A549 (cell line): ENCODE results near the gene FSD2.
"Not testable (repeated sequence)": the region's sequence is repeated elsewhere in the genome, so short reads cannot be mapped to it uniquely, and the experiment has no call there.

Source experiments
- EP300 ChIP-seq, 2 experiments: fragments of >200 bp; sonication (Bioruptor Twin); formaldehyde crosslinking; IDR thresholded peaks; 2 replicates in 1 of 2; 3 replicates in 1 of 2; pipeline ENCODE4 v1.6.1; 2016 to 2017
- MAFK ChIP-seq: fragments of 450-650 bp; IDR thresholded peaks from 2 replicates; pipeline ENCODE4 v1.6.1; 2014; ENCODE audit not compliant: partially characterized antibody
- MYC ChIP-seq: IDR thresholded peaks from 2 replicates; pipeline ENCODE4 v1.6.1; 2012; ENCODE audit warnings: mild to moderate bottlenecking, inconsistent platforms, low read length, improper control_type of control experiment, borderline replicate concordance
- POLR2A ChIP-seq: IDR thresholded peaks from 2 replicates; pipeline ENCODE4 v1.6.1; 2012; ENCODE audit warnings: mild to moderate bottlenecking, low read length
- RFX5 ChIP-seq: fragments of 450-650 bp; IDR thresholded peaks from 2 replicates; pipeline ENCODE4 v1.7.1; 2014; ENCODE audit warnings: antibody characterized with exemption, mild to moderate bottlenecking, moderate library complexity
- SMC3 ChIP-seq: fragments of >200 bp; sonication (Bioruptor Twin); formaldehyde crosslinking; IDR thresholded peaks from 3 replicates; pipeline ENCODE4 v1.6.1; 2018; ENCODE audit warnings: inconsistent platforms
- ZSCAN20 ChIP-seq: fragments of 250-450 bp; sonication (Bioruptor Pico); IDR thresholded peaks from 2 replicates; pipeline ENCODE4 v1.8.0; 2022; ENCODE audit warnings: mild to moderate bottlenecking, moderate library complexity
- TF ChIP-seq, protein P1 (sequence below): IDR thresholded peaks from 2 replicates; pipeline ENCODE4 v1.6.1; 2012
- TF ChIP-seq, protein P2 (sequence below): fragments of >200 bp; sonication (Bioruptor Twin); formaldehyde crosslinking; IDR thresholded peaks from 3 replicates; pipeline ENCODE4 v1.5.1; 2016

DNA sequence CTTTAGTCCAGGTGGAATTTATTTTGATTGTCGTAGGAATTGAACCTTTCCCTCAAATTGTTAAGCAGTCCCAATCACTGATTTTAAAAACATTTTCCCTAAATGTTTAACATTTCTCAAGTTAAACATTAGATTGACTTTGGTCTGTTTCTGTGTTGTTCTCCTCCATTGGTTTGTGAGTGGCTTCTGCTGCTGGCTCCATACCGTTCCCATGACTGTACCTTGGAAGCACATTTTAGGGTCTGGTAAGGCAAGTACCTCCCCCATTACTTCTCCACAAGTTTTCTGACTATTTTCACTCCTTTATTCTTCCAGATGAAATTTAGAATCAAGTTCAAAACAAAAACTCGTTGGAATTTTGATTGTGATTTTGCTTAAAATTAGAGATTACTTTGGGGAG, 15.5 kb upstream of the FSD2 start:
- not testable (repeated sequence) for TF ChIP-seq POLR2A; ZSCAN20 (CRISPR knock-in tag); SMC3; EP300 (IDR thresholded peaks at IDR 0.05); RFX5; MYC; MAFK
- TF ChIP-seq, protein P1, sequence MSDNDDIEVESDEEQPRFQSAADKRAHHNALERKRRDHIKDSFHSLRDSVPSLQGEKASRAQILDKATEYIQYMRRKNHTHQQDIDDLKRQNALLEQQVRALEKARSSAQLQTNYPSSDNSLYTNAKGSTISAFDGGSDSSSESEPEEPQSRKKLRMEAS, result not testable (repeated sequence)
- TF ChIP-seq, protein P2, sequence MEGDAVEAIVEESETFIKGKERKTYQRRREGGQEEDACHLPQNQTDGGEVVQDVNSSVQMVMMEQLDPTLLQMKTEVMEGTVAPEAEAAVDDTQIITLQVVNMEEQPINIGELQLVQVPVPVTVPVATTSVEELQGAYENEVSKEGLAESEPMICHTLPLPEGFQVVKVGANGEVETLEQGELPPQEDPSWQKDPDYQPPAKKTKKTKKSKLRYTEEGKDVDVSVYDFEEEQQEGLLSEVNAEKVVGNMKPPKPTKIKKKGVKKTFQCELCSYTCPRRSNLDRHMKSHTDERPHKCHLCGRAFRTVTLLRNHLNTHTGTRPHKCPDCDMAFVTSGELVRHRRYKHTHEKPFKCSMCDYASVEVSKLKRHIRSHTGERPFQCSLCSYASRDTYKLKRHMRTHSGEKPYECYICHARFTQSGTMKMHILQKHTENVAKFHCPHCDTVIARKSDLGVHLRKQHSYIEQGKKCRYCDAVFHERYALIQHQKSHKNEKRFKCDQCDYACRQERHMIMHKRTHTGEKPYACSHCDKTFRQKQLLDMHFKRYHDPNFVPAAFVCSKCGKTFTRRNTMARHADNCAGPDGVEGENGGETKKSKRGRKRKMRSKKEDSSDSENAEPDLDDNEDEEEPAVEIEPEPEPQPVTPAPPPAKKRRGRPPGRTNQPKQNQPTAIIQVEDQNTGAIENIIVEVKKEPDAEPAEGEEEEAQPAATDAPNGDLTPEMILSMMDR, result not testable (repeated sequence)
